ENCODE results near the gene ZNF740. TPM values are rescaled to one million over a fixed set of nuclear protein-coding genes. Genes with fewer than 3 reads are reported as not detected.

ZNF740 gene
- total RNA-seq, 4 donors from 2014 or later: 14.0 to 22.3 (median 17.7) TPM

DNA sequence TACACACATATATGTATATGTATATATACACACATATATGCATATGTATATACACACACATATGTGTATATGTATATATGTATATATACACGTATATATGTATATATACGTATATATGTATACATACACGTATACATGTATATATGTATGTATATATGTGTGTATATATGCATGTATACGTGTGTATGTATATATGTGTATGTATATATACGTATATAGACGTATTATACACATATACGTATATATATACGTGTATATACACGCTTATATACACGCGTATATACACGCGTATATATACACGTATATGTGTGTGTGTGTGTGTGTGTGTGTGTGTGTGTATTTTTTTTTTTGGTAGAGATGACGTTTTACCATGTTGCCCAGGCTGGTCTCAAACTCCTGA is 32.9 kb upstream of the ZNF740 start:
- TF ChIP-seq, protein P1, sequence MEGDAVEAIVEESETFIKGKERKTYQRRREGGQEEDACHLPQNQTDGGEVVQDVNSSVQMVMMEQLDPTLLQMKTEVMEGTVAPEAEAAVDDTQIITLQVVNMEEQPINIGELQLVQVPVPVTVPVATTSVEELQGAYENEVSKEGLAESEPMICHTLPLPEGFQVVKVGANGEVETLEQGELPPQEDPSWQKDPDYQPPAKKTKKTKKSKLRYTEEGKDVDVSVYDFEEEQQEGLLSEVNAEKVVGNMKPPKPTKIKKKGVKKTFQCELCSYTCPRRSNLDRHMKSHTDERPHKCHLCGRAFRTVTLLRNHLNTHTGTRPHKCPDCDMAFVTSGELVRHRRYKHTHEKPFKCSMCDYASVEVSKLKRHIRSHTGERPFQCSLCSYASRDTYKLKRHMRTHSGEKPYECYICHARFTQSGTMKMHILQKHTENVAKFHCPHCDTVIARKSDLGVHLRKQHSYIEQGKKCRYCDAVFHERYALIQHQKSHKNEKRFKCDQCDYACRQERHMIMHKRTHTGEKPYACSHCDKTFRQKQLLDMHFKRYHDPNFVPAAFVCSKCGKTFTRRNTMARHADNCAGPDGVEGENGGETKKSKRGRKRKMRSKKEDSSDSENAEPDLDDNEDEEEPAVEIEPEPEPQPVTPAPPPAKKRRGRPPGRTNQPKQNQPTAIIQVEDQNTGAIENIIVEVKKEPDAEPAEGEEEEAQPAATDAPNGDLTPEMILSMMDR (IDR thresholded peaks at IDR 0.05; ENCODE audit: low read depth): no peak

DNA sequence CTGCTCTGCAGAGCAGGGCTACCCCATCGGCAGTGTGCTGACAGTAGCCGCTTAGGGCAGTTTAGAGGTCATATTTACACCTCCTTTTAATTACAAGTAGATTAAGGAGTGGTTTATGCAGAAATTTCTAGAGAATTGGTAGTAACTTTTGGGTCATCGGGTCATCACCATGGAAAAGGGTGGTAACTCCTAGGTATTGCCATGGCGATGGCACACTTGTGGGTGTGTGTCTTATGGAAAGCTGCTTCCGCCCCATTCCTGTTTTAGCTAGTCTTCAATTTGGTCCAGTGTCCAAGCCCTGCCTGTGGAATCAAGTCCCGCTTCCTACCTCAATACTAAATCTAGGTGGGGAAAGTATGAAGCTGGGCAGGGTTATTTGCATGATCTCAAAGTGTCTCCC is 29.5 kb upstream of the ZNF740 start:
- TF ChIP-seq, protein P1 (IDR thresholded peaks at IDR 0.05; ENCODE audit: low read depth): no peak

DNA sequence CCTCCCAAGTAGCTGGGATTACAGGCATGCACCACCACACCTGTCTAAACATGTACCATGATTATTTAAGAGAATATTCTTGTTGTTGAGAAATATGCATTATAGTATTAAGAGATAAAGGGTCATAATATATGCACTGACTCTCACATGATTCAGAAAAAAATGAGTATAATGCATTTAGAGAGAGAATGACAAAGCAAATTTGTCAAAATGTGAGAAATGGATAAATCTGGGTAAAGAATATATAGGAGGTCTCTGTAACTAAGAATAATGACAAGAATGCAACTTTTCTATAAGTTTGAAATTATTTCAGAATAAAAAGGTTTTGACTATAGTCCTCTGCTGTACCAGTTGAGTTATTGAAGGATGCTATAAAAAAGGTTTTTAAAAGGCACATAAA is 28.1 kb upstream of the ZNF740 start:
- TF ChIP-seq, protein P1 (IDR thresholded peaks at IDR 0.05; ENCODE audit: low read depth): no peak

DNA sequence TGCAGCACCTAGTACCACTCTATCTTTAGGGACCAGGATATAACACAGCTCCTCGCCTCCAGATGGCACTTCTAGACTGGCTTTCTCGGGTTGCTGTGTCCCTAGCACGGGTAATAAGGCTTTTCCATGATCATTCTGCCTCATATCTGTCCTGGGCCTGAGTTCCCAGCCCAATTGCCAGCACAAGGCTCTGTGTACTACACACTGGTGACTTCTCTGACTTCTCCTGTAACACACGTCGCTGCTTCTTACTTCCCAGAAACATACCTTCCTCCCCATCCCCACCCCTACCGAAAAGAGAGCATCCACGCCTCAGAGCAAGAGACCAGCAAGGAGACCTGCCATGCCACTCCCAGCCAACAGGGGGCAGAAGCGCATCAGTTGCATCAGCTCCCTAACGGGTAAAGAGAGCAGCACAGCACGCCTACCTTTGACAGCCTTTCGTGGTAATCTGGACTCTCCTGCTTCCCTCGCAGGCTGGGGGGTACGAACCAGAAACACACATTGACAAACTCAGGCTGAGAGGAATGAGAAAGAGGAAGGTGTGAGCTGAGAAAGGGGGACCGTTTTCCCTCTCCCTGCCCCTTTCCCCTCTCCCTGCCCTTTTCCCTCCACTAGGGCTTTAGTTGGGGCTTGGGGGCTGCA is 21.2 kb upstream of the ZNF740 start:
- TF ChIP-seq, protein P1 (IDR thresholded peaks at IDR 0.05; ENCODE audit: low read depth): no peak

DNA sequence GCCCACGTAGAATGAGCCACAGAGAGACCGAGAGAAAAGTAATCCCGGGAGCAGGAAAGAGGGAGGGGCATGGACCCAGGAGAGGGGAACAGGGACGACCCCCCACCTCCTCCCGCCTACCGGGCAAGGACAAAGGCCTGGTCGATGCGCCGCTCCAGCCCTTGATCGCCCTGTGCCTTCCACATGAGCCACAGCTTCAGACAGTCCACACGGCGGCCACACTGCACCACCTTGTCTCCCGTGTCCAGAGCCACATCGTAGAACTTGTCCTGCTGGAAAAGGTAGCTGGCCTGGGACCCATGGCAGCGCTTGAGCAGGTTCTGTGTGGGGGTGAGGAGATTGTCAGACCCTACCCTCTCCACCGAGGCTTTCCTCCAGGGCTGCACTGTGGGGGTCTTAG is 20.5 kb upstream of the ZNF740 start:
- TF ChIP-seq, protein P1 (IDR thresholded peaks at IDR 0.05; ENCODE audit: low read depth): no peak

DNA sequence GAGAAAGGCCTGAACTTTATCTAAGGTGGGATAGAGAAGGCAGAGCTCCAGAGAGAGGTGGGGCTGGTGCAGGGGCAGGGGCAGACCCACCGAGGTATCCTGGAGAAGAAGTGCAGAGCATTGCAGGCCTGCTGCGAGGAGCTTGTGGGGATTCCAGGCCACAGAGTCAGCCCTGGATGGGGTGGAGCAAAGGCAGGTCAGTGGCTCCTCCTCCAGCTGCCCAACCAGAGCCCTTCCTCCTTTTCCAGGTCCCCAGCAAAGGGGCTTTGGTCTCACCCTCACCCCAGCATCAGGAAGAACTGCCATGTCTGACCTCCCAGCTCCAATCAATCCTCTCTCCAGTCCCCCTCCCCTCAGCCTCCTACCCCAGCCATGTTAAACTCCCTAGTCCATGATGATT is 19.8 kb upstream of the ZNF740 start:
- TF ChIP-seq, protein P1 (IDR thresholded peaks at IDR 0.05; ENCODE audit: low read depth): no peak

DNA sequence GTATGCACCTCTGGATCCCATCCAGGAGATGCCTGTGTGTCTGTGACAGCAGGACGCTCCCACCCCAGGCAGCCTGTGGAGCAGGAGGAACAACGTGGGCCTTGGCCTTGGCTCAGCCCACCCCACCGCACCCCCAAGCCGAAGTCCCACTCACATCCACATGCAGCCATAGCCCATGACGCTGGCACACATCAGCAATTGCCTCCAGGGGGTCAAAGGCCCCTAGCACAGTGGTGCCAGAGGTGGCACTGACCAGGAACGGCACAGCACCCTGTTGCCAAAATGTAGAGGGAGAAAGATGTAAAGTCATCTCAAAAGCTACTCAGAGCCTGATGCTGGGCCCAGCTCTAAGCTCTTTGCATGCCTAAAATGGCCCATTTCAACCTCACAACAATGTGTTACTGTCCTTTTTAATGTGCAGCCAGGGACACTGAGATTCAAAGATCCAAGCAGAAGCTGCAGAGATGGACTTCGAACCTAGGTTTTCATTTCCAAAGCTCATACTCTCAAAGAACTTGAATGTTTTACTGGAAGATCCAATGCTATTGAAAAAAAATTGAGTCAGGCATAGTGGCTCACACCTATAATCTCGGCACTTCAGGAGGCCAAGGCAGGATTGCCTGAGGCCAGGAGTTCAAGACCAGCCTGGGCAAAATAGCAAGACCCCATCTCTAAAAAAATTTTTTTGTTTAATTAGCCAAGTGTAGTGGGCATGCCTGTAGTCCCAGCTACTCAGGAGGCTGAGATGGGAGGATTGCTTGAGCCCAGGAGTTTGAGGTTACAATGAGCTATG is 19.2 kb upstream of the ZNF740 start:
- TF ChIP-seq, protein P1 (IDR thresholded peaks at IDR 0.05; ENCODE audit: low read depth): no peak

Data from subcutaneous adipose tissue (tissue), 4 donors.